WERI-Rb-1 (cell line): ENCODE measurements around the gene DEGS2.
A peak's percentile ranks its signal among the peaks of the same experiment; 100 is the strongest.

Experiments used
- DNase-seq: peaks from one replicate; pipeline ENCODE4 v3.0.0-alpha.2; 2020
- H3K27ac ChIP-seq: fragments of 250-450 bp; sonication (Bioruptor Pico); 2 replicates; pipeline ENCODE4 v1.5.1; 2020; ENCODE audit warnings: mild to moderate bottlenecking, moderate library complexity
- H3K27me3 ChIP-seq: fragments of 250-450 bp; sonication (Bioruptor Pico); 2 replicates; pipeline ENCODE4 v1.5.1; 2021; ENCODE audit warnings: mild to moderate bottlenecking, low read depth, moderate library complexity; ENCODE audit not compliant: insufficient read depth, severe bottlenecking
- H3K36me3 ChIP-seq: fragments of 250-450 bp; sonication (Bioruptor Pico); 2 replicates; pipeline ENCODE4 v1.5.1; 2020; ENCODE audit warnings: mild to moderate bottlenecking, moderate library complexity
- H3K4me3 ChIP-seq: 2 replicates; pipeline ENCODE4 v1.5.1; 2011; ENCODE audit warnings: low read depth, mild to moderate bottlenecking, control low read depth, low read length
- H3K9me3 ChIP-seq: fragments of 250-450 bp; sonication (Bioruptor Pico); 2 replicates; pipeline ENCODE4 v1.5.1; 2021; ENCODE audit warnings: mild to moderate bottlenecking, moderate library complexity; ENCODE audit not compliant: severe bottlenecking
- CTCF ChIP-seq: IDR thresholded peaks from 2 replicates; pipeline ENCODE4 v1.5.1; 2011; ENCODE audit warnings: low read depth, mild to moderate bottlenecking, control low read depth, inconsistent platforms, low read length

DEGS2 gene

GRCh38 chr14:100107236-100107635 is 52.2 kb downstream of the DEGS2 start:
- no peak for TF ChIP-seq CTCF
- Histone ChIP-seq H3K4me3 (no peak overlapping the region), H3K27me3 (no peaks in the 10 kb centered on the region), H3K9me3 (no peaks in the 10 kb centered on the region), H3K27ac (no peak overlapping the region), H3K36me3 (peaks cover 27% of the 10 kb centered on the region)
- no peak for DNase-seq

- DNase-seq = no peak
- Histone ChIP-seq H3K27me3 (no peaks in the 10 kb centered on the region), H3K36me3 (peaks cover 27% of the 10 kb centered on the region), H3K27ac (no peak overlapping the region), H3K9me3 (no peaks in the 10 kb centered on the region), H3K4me3 (no peak overlapping the region)
- no peak for TF ChIP-seq CTCF
These were observed 53.0 kb downstream of the DEGS2 start for GRCh38 chr14:100106250-100107112.

GRCh38 chr14:100105357-100106169 is 53.9 kb downstream of the DEGS2 start:
- no peak overlapping the region for H3K27ac ChIP-seq

GRCh38 chr14:100104523-100105300 is 54.7 kb downstream of the DEGS2 start:
- DNase-seq = no peak
- Histone ChIP-seq H3K27ac (no peak overlapping the region), H3K4me3 (no peak overlapping the region), H3K36me3 (peaks cover 22% of the 10 kb centered on the region), H3K27me3 (no peaks in the 10 kb centered on the region), H3K9me3 (no peaks in the 10 kb centered on the region)
- peak; percentile 17; the same call in 1 of the 2 replicates for TF ChIP-seq CTCF

More at GRCh38 chr14:100105357-100106169, 53.9 kb downstream of the DEGS2 start:
- no peak for TF ChIP-seq CTCF
- no peak for DNase-seq
- Histone ChIP-seq H3K27me3 (no peaks in the 10 kb centered on the region), H3K9me3 (no peaks in the 10 kb centered on the region), H3K36me3 (peaks cover 25% of the 10 kb centered on the region), H3K4me3 (no peak overlapping the region)

- Histone ChIP-seq H3K36me3 (peaks cover 18% of the 10 kb centered on the region), H3K27me3 (no peaks in the 10 kb centered on the region), H3K4me3 (no peak overlapping the region), H3K27ac (no peak overlapping the region), H3K9me3 (no peaks in the 10 kb centered on the region)
- DNase-seq = no peak
- no peak for TF ChIP-seq CTCF
These were observed 55.5 kb downstream of the DEGS2 start for GRCh38 chr14:100104006-100104352.
